Activated T-helper 1 cell treated with anti-CD3 and anti-CD28 coated beads, Interleukin-2, amount 50 U/mL, for 16 hours (primary cell): ENCODE measurements around the gene NKD2.
"Not testable (repeated sequence)": the region's sequence is repeated elsewhere in the genome, so short reads cannot be mapped to it uniquely, and the experiment has no call there.

Source experiments
- DNase-seq, 2 donors: peaks; one replicate each; pipeline ENCODE4 v3.0.0-alpha.2; 2020; ENCODE audit warnings: low read depth in 1 of 2, low spot score in 1 of 2

Gene NKD2

GRCh38 chr5:1000329-1000728 lies 8.3 kb upstream of the NKD2 start:
- DNase-seq: no peak

- DNase-seq: not testable (repeated sequence)
Measured at GRCh38 chr5:1000831-1001230, 7.8 kb upstream of the NKD2 start.

GRCh38 chr5:1001406-1002270 lies 7.0 kb upstream of the NKD2 start:
- no peak for DNase-seq

- DNase-seq: no peak
Measured at GRCh38 chr5:1002271-1002546, 6.4 kb upstream of the NKD2 start.

GRCh38 chr5:1002836-1003235 lies 5.8 kb upstream of the NKD2 start:
- no peak for DNase-seq

GRCh38 chr5:1003296-1003937 lies 5.2 kb upstream of the NKD2 start:
- DNase-seq: no peak

GRCh38 chr5:1004461-1005248 lies 3.9 kb upstream of the NKD2 start:
- DNase-seq: no peak

GRCh38 chr5:1005249-1005851 lies 3.3 kb upstream of the NKD2 start:
- no peak for DNase-seq

GRCh38 chr5:1005904-1006655 lies 2.5 kb upstream of the NKD2 start:
- DNase-seq: no peak

GRCh38 chr5:1006656-1007071 lies 1.9 kb upstream of the NKD2 start:
- no peak for DNase-seq

- DNase-seq: no peak
Measured at GRCh38 chr5:1007221-1007680, 1.4 kb upstream of the NKD2 start.

- no peak for DNase-seq
Measured at GRCh38 chr5:1007681-1008450, 736 bp upstream of the NKD2 start.

- no peak for DNase-seq
Measured at GRCh38 chr5:1009359-1010180, 968 bp downstream of the NKD2 start.

GRCh38 chr5:1010181-1010510 lies 1.5 kb downstream of the NKD2 start:
- DNase-seq: no peak

- DNase-seq: no peak
Measured at GRCh38 chr5:1010641-1011046, 2.0 kb downstream of the NKD2 start.

- DNase-seq: no peak
Measured at GRCh38 chr5:1011226-1011631, 2.6 kb downstream of the NKD2 start.

GRCh38 chr5:1011741-1012312 lies 3.2 kb downstream of the NKD2 start:
- DNase-seq: no peak

- DNase-seq: no peak
Measured at GRCh38 chr5:1012313-1012841, 3.8 kb downstream of the NKD2 start.

- no peak for DNase-seq
Measured at GRCh38 chr5:1012900-1013237, 4.3 kb downstream of the NKD2 start.
